Right lobe of liver (tissue), 6 donors: Measurements from ENCODE around the gene CYP17A1. TPM values are rescaled to one million over a fixed set of nuclear protein-coding genes. Genes with fewer than 3 reads are reported as not detected.
A peak's percentile ranks its signal among the peaks of the same experiment; 100 is the strongest.
"Not testable (repeated sequence)": the region's sequence is repeated elsewhere in the genome, so short reads cannot be mapped to it uniquely, and the experiment has no call there.

Experiments used
- ATAC-seq, 4 donors: fragments of 200-7000 bp; cut with Tn5 transposase; one replicate each; pipeline ENCODE4 v1.9.1; 2020; ENCODE audit warnings: mild to moderate bottlenecking in 4 of 4, moderate library complexity in 4 of 4
- DNase-seq, 3 donors: peaks; one replicate each; pipeline ENCODE4 v3.0.0-alpha.2; 2020
- H3K27ac ChIP-seq, 3 donors: fragments of 200-600 bp; one replicate each; pipeline ENCODE4 v1.8.0; 2022
- H3K27me3 ChIP-seq, 2 donors: fragments of 200-600 bp; one replicate each; pipeline ENCODE4 v1.8.0; 2022
- H3K36me3 ChIP-seq, 4 donors: fragments of 200-600 bp; sonication (generic) in 1 of 4; one replicate each; pipeline versions ENCODE4 v1.5.1 to v1.8.0; 2017 to 2022; ENCODE audit warnings: control low read depth in 1 of 4
- H3K4me1 ChIP-seq, 4 donors: fragments of 200-600 bp; sonication (generic) in 1 of 4; one replicate each; pipeline versions ENCODE4 v1.5.1 to v1.8.0; 2017 to 2022; ENCODE audit warnings: control low read depth in 1 of 4
- H3K4me3 ChIP-seq, 3 donors: fragments of 200-600 bp; one replicate each; pipeline ENCODE4 v1.8.0; 2022
- H3K9me3 ChIP-seq, 4 donors: fragments of 200-600 bp; sonication (generic) in 1 of 4; one replicate each; pipeline versions ENCODE4 v1.5.1 to v1.8.0; 2017 to 2022; ENCODE audit warnings: control low read depth in 1 of 4
- CTCF ChIP-seq, 4 donors: fragments of 200-600 bp in 3 of 4; fragments of 450-650 bp in 1 of 4; IDR thresholded peaks; one replicate each; pipeline versions ENCODE4 v1.5.1 to v1.8.0; 2016 to 2022; ENCODE audit warnings: antibody characterized with exemption in 4 of 4, mild to moderate bottlenecking in 2 of 4
- POLR2A ChIP-seq: fragments of 450-650 bp; IDR thresholded peaks from one replicate; pipeline ENCODE4 v1.6.1; 2017; ENCODE audit warnings: antibody characterized with exemption, mild to moderate bottlenecking
- WGBS: methylation state at CpG from one replicate; pipeline ENCODE4 v1.1.6; 2018; ENCODE audit warnings: low coverage, low lambda C conversion rate; ENCODE audit not compliant: insufficient coverage; ENCODE audit errors: missing lambda C conversion rate; 5-methylcytosine and 5-hydroxymethylcytosine counted together
- intact Hi-C, 2 donors: fragments of 100-400 bp; cut with DNase I; formaldehyde crosslinking; loops; one replicate each; pipeline versions ENCODE4 v1.11.2 to v1.14.1; 2022
- total RNA-seq, 6 experiments: library from RNA; depleted of rRNA in 2 of 6; stranded (reverse); fragments of >200 nt in 2 of 6; fragmentation: NEBNext Ultra II Directional in 3 of 6; extraction: Animal tissue kit (Norgen Biotek cat#: 25700) in 3 of 6; gene quantifications; one replicate each; pipeline versions ENCODE4 v1.1.0 to v1.2.4, GENCODE V29; 2016 to 2023
- donor health status: DM: no; HTN: yes; CAD: no.
- donor health status: DM: no; HTN: no; CAD: no.
- donor health status: DM: no; HTN: no; CAD: no.
- donor health status: DM: no; HTN: yes; CAD: no.
- donor health status: DM: no; HTN: yes; CAD: no.

CYP17A1 gene
- total RNA-seq, 6 experiments from 2014 or later: 0.61 to 4.2 (median 1.5) TPM

GRCh38 chr10:102865620-102866019, 28.4 kb upstream of the CYP17A1 start:
- Histone ChIP-seq H3K4me1 (peaks cover 0 to 5% (median under 1%) of the 10 kb centered on the region in 4 donors), H3K9me3 (no peaks in the 10 kb centered on the region), H3K4me3 (no peak overlapping the region), H3K36me3 (peaks cover 0 to 21% (median 6%) of the 10 kb centered on the region in 4 donors), H3K27me3 (no peaks in the 10 kb centered on the region), H3K27ac (no peak overlapping the region)
- no peak for TF ChIP-seq CTCF (IDR thresholded peaks at IDR 0.05)
- no peak for TF ChIP-seq POLR2A
- intact Hi-C loops: no loop called here
- WGBS: 65% methylated on average over 1 of the region's 3 CpGs
- DNase-seq (no peak), ATAC-seq (no peak)

GRCh38 chr10:102863660-102864059, 26.4 kb upstream of the CYP17A1 start:
- no peaks in the 10 kb centered on the region for H3K9me3 ChIP-seq
- TF ChIP-seq POLR2A (no peak), CTCF (IDR thresholded peaks at IDR 0.05) (no peak)
- H3K27me3 ChIP-seq: no peaks in the 10 kb centered on the region
- intact Hi-C loops: no loop called here
- 23% methylated on average over 2 of the region's 2 CpGs for WGBS
- no peak overlapping the region for H3K27ac ChIP-seq
- H3K4me3 ChIP-seq: no peak overlapping the region
- H3K36me3 ChIP-seq: peaks cover 0 to 24% (median 6%) of the 10 kb centered on the region in 4 donors
- peaks cover 0 to 3% (median under 1%) of the 10 kb centered on the region in 4 donors for H3K4me1 ChIP-seq
- no peak for ATAC-seq
- DNase-seq: no peak

- peaks cover 0 to 24% (median 6%) of the 10 kb centered on the region in 4 donors for H3K36me3 ChIP-seq
- no peaks in the 10 kb centered on the region for H3K27me3 ChIP-seq
- intact Hi-C loops: no loop called here
- no peaks in the 10 kb centered on the region for H3K9me3 ChIP-seq
- H3K4me1 ChIP-seq: peaks cover 0 to 15% (median 4%) of the 10 kb centered on the region in 4 donors
- no peak overlapping the region for H3K27ac ChIP-seq
- TF ChIP-seq POLR2A: no peak
- 48% methylated on average over 2 of the region's 2 CpGs for WGBS
- H3K4me3 ChIP-seq: no peak overlapping the region
- DNase-seq (no peak), ATAC-seq (peak in 1 of 4 donors; percentile 35)
Measured at GRCh38 chr10:102859911-102860310, 22.7 kb upstream of the CYP17A1 start.

GRCh38 chr10:102856758-102857424, 19.7 kb upstream of the CYP17A1 start:
- DNase-seq: no peak
- H3K36me3 ChIP-seq: peaks cover 0 to 3% (median 0%) of the 10 kb centered on the region in 4 donors
- TF ChIP-seq POLR2A (no peak), CTCF (IDR thresholded peaks at IDR 0.05) (no peak)
- WGBS: 87% methylated on average over 3 of the region's 3 CpGs
- H3K27me3 ChIP-seq: no peaks in the 10 kb centered on the region
- no peak for ATAC-seq
- no peak overlapping the region for H3K27ac ChIP-seq
- peaks cover 0 to 16% (median 3%) of the 10 kb centered on the region in 4 donors for H3K4me1 ChIP-seq
- intact Hi-C loops: no loop called here
- H3K4me3 ChIP-seq: no peak overlapping the region
- no peaks in the 10 kb centered on the region for H3K9me3 ChIP-seq

GRCh38 chr10:102855731-102856436, 18.7 kb upstream of the CYP17A1 start:
- Histone ChIP-seq H3K27ac (peak overlapping the region in 1 of 3 donors; percentile 11), H3K4me1 (peaks cover 0 to 17% (median 3%) of the 10 kb centered on the region in 4 donors)
- ATAC-seq, H3K36me3 ChIP-seq, DNase-seq, intact Hi-C loops, H3K4me3 ChIP-seq, H3K9me3 ChIP-seq, H3K27me3 ChIP-seq: not testable (repeated sequence)
- WGBS: 78% methylated on average over 8 of the region's 11 CpGs

GRCh38 chr10:102853237-102853636, 16.0 kb upstream of the CYP17A1 start:
- H3K9me3 ChIP-seq, intact Hi-C loops, H3K27ac ChIP-seq, H3K27me3 ChIP-seq, DNase-seq, ATAC-seq, H3K4me3 ChIP-seq, H3K36me3 ChIP-seq: not testable (repeated sequence)
- H3K4me1 ChIP-seq: peaks cover 0 to 28% (median 9%) of the 10 kb centered on the region in 4 donors
- WGBS: 100% methylated on average over 5 of the region's 7 CpGs
